Thymus (tissue), 11 donors: ENCODE measurements around the gene GORASP1. TPM values are rescaled to one million over a fixed set of nuclear protein-coding genes. Genes with fewer than 3 reads are reported as not detected.

Source experiments
- DNase-seq, 9 donors: peaks; one replicate each; pipeline ENCODE4 v3.0.0-alpha.2; 2013; ENCODE audit warnings: low spot score in 9 of 9, low read depth in 6 of 9, missing footprints in 1 of 9
- H3K27ac ChIP-seq, 2 donors: one replicate each; pipeline ENCODE4 v1.5.1; 2013; ENCODE audit warnings: control low read depth in 1 of 2, low read depth in 1 of 2, low read length in 1 of 2, mild to moderate bottlenecking in 1 of 2, moderate library complexity in 1 of 2
- H3K27me3 ChIP-seq, 2 donors: one replicate each; pipeline ENCODE4 v1.5.1; 2013; ENCODE audit warnings: low read length in 1 of 2; ENCODE audit not compliant: control insufficient read depth in 2 of 2, insufficient read depth in 1 of 2
- H3K36me3 ChIP-seq, 2 donors: one replicate each; pipeline ENCODE4 v1.5.1; 2013; ENCODE audit warnings: low read length in 1 of 2, mild to moderate bottlenecking in 1 of 2, moderate library complexity in 1 of 2; ENCODE audit not compliant: control insufficient read depth in 2 of 2, insufficient read depth in 2 of 2
- H3K4me1 ChIP-seq, 2 donors: one replicate each; pipeline ENCODE4 v1.5.1; 2013; ENCODE audit warnings: low read length in 2 of 2; ENCODE audit not compliant: control insufficient read depth in 2 of 2, insufficient read depth in 2 of 2
- H3K4me3 ChIP-seq, 2 donors: one replicate each; pipeline ENCODE4 v1.5.1; 2013; ENCODE audit warnings: low read length in 2 of 2, control low read depth in 1 of 2, mild to moderate bottlenecking in 1 of 2
- H3K9me3 ChIP-seq, 2 donors: one replicate each; pipeline ENCODE4 v1.5.1; 2013; ENCODE audit warnings: low read length in 1 of 2, mild to moderate bottlenecking in 1 of 2; ENCODE audit not compliant: control insufficient read depth in 2 of 2, insufficient read depth in 1 of 2
- WGBS: extraction: QIAGEN DNeasy Blood & Tissue Kit; methylation state at CpG from one replicate; pipeline ENCODE4 v1.1.7; 2013; 5-methylcytosine and 5-hydroxymethylcytosine counted together
- polyA plus RNA-seq: library from polyadenylated mRNA; stranded (reverse); fragments of 200-250 nt; gene quantifications from one replicate; pipeline ENCODE4 v1.2.3, GENCODE V29; 2013
- total RNA-seq: library from RNA; stranded (reverse); fragments of 120-200 nt; gene quantifications from one replicate; pipeline ENCODE4 v1.2.4, GENCODE V29; 2013
- donor health status: healthy.

The GORASP1 gene
- total and polyA plus RNA-seq, 2 donors: 19.7 to 26.2 TPM

- no peak for DNase-seq
- 88% methylated on average over 5 of the region's 5 CpGs for WGBS
Measured at GRCh38 chr3:39118931-39119660, 11.7 kb upstream of the GORASP1 start.

GRCh38 chr3:39118079-39118478 is 10.7 kb upstream of the GORASP1 start:
- no peak overlapping the region for H3K27ac ChIP-seq
- 59% methylated on average over 3 of the region's 3 CpGs for WGBS
- DNase-seq: no peak
- H3K27me3 ChIP-seq: no peaks in the 10 kb centered on the region
- H3K4me1 ChIP-seq: peaks cover 0 to 3% of the 10 kb centered on the region in 2 donors
- H3K36me3 ChIP-seq: no peaks in the 10 kb centered on the region
- no peaks in the 10 kb centered on the region for H3K9me3 ChIP-seq
- no peak overlapping the region for H3K4me3 ChIP-seq

More at GRCh38 chr3:39118931-39119660, 11.7 kb upstream of the GORASP1 start:
- Histone ChIP-seq H3K36me3 (no peaks in the 10 kb centered on the region), H3K4me3 (no peak overlapping the region), H3K4me1 (peaks cover 0 to 3% of the 10 kb centered on the region in 2 donors), H3K9me3 (no peaks in the 10 kb centered on the region), H3K27ac (no peak overlapping the region), H3K27me3 (no peaks in the 10 kb centered on the region)

GRCh38 chr3:39115870-39116269 is 8.4 kb upstream of the GORASP1 start:
- H3K36me3 ChIP-seq: no peaks in the 10 kb centered on the region
- WGBS: 97% methylated on average over 3 of the region's 3 CpGs
- H3K27me3 ChIP-seq: no peaks in the 10 kb centered on the region

DNA sequence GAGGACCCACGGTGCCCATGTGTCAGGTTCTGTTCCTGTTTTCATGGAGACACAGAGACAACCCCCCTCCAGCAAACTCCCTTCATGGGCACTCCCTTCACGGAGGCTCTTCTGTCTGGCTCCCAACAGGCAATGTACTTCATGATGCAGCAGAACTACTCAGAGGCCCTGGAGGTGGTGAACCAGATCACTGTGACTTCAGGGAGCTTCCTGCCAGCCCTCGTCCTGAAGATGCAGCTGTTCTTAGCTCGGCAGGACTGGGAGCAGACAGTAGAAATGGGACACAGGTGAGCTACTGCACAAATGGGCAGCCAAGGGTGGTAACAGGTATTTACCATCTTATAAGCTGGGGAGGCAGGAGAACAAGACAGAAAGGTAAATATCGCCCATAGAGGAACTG is 7.0 kb upstream of the GORASP1 start:
- no peaks in the 10 kb centered on the region for H3K27me3 ChIP-seq
- H3K36me3 ChIP-seq: no peaks in the 10 kb centered on the region
- no peak overlapping the region for H3K27ac ChIP-seq
- H3K4me1 ChIP-seq: peaks cover 0 to 3% of the 10 kb centered on the region in 2 donors
- no peak overlapping the region for H3K4me3 ChIP-seq
- WGBS: 84% methylated on average over 5 of the region's 5 CpGs
- DNase-seq: no peak
- H3K9me3 ChIP-seq: no peaks in the 10 kb centered on the region

More at GRCh38 chr3:39115870-39116269, 8.4 kb upstream of the GORASP1 start:
- H3K4me1 ChIP-seq: peaks cover 0 to 3% of the 10 kb centered on the region in 2 donors
- H3K27ac ChIP-seq: no peak overlapping the region
- DNase-seq: no peak
- no peaks in the 10 kb centered on the region for H3K9me3 ChIP-seq
- H3K4me3 ChIP-seq: no peak overlapping the region

- Histone ChIP-seq H3K9me3 (no peaks in the 10 kb centered on the region), H3K4me1 (peaks cover 5 to 8% of the 10 kb centered on the region in 2 donors), H3K36me3 (no peaks in the 10 kb centered on the region), H3K27ac (no peak overlapping the region), H3K4me3 (no peak overlapping the region), H3K27me3 (no peaks in the 10 kb centered on the region)
- WGBS: 99% methylated on average over 3 of the region's 3 CpGs
- DNase-seq: no peak
Measured at GRCh38 chr3:39113291-39113690, 5.9 kb upstream of the GORASP1 start.

DNA sequence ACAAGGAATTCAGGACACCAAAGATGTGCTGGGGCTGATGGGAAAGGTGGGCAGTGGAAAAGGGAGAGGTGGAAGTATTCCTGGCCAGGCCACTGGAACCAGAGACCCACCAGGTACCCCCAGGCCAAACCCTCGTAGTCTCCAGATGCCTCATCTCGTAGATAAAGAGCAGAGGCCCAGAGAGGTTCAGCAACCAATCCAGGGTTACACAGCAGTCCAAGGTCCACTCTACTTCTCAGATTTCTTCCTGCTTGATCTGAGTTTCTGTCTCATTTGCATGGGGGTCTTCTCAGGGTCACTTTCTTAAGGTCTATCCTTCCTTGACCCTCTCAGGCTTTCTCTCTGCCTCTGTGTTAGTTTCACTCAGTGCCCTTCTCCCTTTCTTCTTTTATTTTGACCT is 5.1 kb upstream of the GORASP1 start:
- no peak overlapping the region for H3K27ac ChIP-seq
- WGBS: 93% methylated on average over 2 of the region's 2 CpGs
- H3K4me1 ChIP-seq: peaks cover 9 to 14% of the 10 kb centered on the region in 2 donors
- DNase-seq: no peak
- no peaks in the 10 kb centered on the region for H3K36me3 ChIP-seq
- H3K9me3 ChIP-seq: no peaks in the 10 kb centered on the region
- no peak overlapping the region for H3K4me3 ChIP-seq
- H3K27me3 ChIP-seq: no peaks in the 10 kb centered on the region

DNA sequence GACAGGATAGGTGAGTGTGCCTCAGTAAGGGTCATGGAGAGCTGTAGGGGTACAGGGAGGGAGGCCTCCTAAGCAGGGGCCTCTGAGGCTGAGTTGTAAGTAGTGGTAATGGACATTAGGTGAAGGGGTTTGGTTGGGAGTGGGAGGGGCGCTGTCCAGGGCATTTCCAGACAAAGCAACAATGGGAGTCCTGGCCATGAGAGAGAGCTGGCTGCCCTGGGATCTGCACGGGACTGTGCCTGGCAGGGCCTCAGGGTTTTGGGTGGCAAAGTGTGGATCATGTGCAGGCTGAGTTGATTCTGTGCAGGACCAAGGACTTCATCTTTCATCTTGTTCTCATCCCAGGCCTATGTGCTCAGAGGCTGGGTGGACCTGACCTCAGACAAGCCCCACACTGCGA is 4.7 kb upstream of the GORASP1 start:
- WGBS: 97% methylated on average over 3 of the region's 3 CpGs
- Histone ChIP-seq H3K36me3 (no peaks in the 10 kb centered on the region), H3K9me3 (no peaks in the 10 kb centered on the region), H3K27me3 (no peaks in the 10 kb centered on the region), H3K4me1 (peaks cover 9 to 15% of the 10 kb centered on the region in 2 donors), H3K27ac (no peak overlapping the region), H3K4me3 (no peak overlapping the region)
- DNase-seq: no peak

GRCh38 chr3:39110041-39110639 is 2.7 kb upstream of the GORASP1 start:
- H3K27me3 ChIP-seq: no peaks in the 10 kb centered on the region
- WGBS: 81% methylated on average over 2 of the region's 2 CpGs
- no peak overlapping the region for H3K27ac ChIP-seq
- H3K9me3 ChIP-seq: no peaks in the 10 kb centered on the region
- H3K4me3 ChIP-seq: no peak overlapping the region
- DNase-seq: no peak
- no peaks in the 10 kb centered on the region for H3K36me3 ChIP-seq
- H3K4me1 ChIP-seq: peaks cover 21 to 34% of the 10 kb centered on the region in 2 donors

- DNase-seq: no peak
- Histone ChIP-seq H3K4me1 (peaks cover 21 to 37% of the 10 kb centered on the region in 2 donors), H3K4me3 (no peak overlapping the region), H3K27me3 (no peaks in the 10 kb centered on the region), H3K27ac (no peak overlapping the region), H3K9me3 (no peaks in the 10 kb centered on the region), H3K36me3 (no peaks in the 10 kb centered on the region)
- 99% methylated on average over 5 of the region's 5 CpGs for WGBS
Measured at GRCh38 chr3:39109086-39109485, 1.7 kb upstream of the GORASP1 start.
